H1 (cell line): Measurements from ENCODE around the gene TSC1. TPM values are rescaled to one million over a fixed set of nuclear protein-coding genes. Genes with fewer than 3 reads are reported as not detected.

ENCODE experiments used
- CTCF ChIA-PET: fragments of 300-600 bp; sonication (Branson Sonifier 250); formaldehyde crosslinking; loops from one replicate; lab custom pipeline; 2021; ENCODE audit not compliant: partially characterized antibody; lab: Charles Lee
- POLR2A ChIA-PET: fragments of 300-600 bp; sonication (Branson Sonifier 250); formaldehyde crosslinking; loops from one replicate; lab custom pipeline; 2021; ENCODE audit warnings: inconsistent platforms; ENCODE audit not compliant: partially characterized antibody; lab: Charles Lee
- DNase-seq, 2 experiments: peaks; one replicate each; pipeline versions ENCODE4 v3.0.0 to v3.0.0-alpha.2; 2010 to 2022; ENCODE audit warnings: low spot score in 2 of 2, low read depth in 1 of 2, mixed read lengths in 1 of 2
- FAIRE-seq: peaks from 2 replicates; lab custom pipeline; 2011; peaks lifted over from hg19 to GRCh38; lab: Jason Lieb, UNC
- H2AFZ ChIP-seq: 2 replicates; pipeline ENCODE4 v1.8.1; 2012; ENCODE audit warnings: low read length, inconsistent platforms
- H2AK5ac ChIP-seq: 2 replicates; pipeline ENCODE4 v1.6.1; 2013; ENCODE audit warnings: low read depth, low read length
- H2BK120ac ChIP-seq: replicated peaks from 2 replicates; pipeline ENCODE3; 2013; ENCODE audit warnings: low read depth, low read length, inconsistent platforms
- H2BK12ac ChIP-seq: 2 replicates; pipeline ENCODE4 v1.6.1; 2013; ENCODE audit warnings: low read depth, low read length
- H2BK15ac ChIP-seq: 2 replicates; pipeline ENCODE4 v1.6.1; 2013; ENCODE audit warnings: low read length
- H2BK20ac ChIP-seq: 2 replicates; pipeline ENCODE4 v1.6.1; 2013; ENCODE audit warnings: low read length
- H2BK5ac ChIP-seq: 2 replicates; pipeline ENCODE4 v1.6.1; 2013; ENCODE audit warnings: low read depth, low read length
- H3K14ac ChIP-seq: 2 replicates; pipeline ENCODE4 v1.6.1; 2013; ENCODE audit warnings: inconsistent platforms; ENCODE audit not compliant: insufficient read length
- H3K18ac ChIP-seq: 2 replicates; pipeline ENCODE4 v1.6.1; 2013; ENCODE audit warnings: low read length; ENCODE audit errors: extremely low read depth
- H3K23ac ChIP-seq: 2 replicates; pipeline ENCODE4 v1.6.1; 2013; ENCODE audit warnings: inconsistent platforms; ENCODE audit not compliant: insufficient read length
- H3K23me2 ChIP-seq: 2 replicates; pipeline ENCODE4 v1.6.1; 2013; ENCODE audit warnings: low read depth, low read length
- H3K27ac ChIP-seq: 2 replicates; pipeline ENCODE4 v1.6.1; 2011; ENCODE audit warnings: low read depth, low read length, inconsistent platforms
- H3K27me3 ChIP-seq, 4 experiments: replicated peaks in 1 of 4; 1 replicate in 1 of 4; 2 replicates in 3 of 4; pipeline versions ENCODE4 v1.6.1 to v1.8.1; 2011 to 2013; ENCODE audit warnings: low read length in 3 of 4, mild to moderate bottlenecking in 3 of 4, inconsistent platforms in 2 of 4, mixed read lengths in 2 of 4, moderate library complexity in 1 of 4; ENCODE audit not compliant: control insufficient read depth in 3 of 4, insufficient read depth in 3 of 4; ENCODE audit errors: extremely low read depth in 1 of 4
- H3K36me3 ChIP-seq, 4 experiments: 2 replicates each; pipeline versions ENCODE4 v1.6.1 to v1.8.1; 2011 to 2013; ENCODE audit warnings: mild to moderate bottlenecking in 4 of 4, low read length in 3 of 4, moderate library complexity in 2 of 4, control low read depth in 1 of 4, inconsistent platforms in 1 of 4; ENCODE audit not compliant: insufficient read depth in 4 of 4, control insufficient read depth in 2 of 4
- H3K4ac ChIP-seq: replicated peaks from 2 replicates; pipeline ENCODE3; 2013; ENCODE audit warnings: low read length, low read depth, mixed read lengths, inconsistent platforms; ENCODE audit not compliant: insufficient read length
- H3K4me1 ChIP-seq, 4 experiments: replicated peaks in 1 of 4; 1 replicate in 1 of 4; 2 replicates in 3 of 4; pipeline versions ENCODE4 v1.6.1 to v1.8.1; 2011 to 2013; ENCODE audit warnings: low read length in 3 of 4, inconsistent platforms in 2 of 4, mixed read lengths in 1 of 4; ENCODE audit not compliant: insufficient read depth in 4 of 4, control insufficient read depth in 3 of 4
- H3K4me2 ChIP-seq, 2 experiments: 2 replicates each; pipeline versions ENCODE4 v1.6.1 to v1.8.1; 2011 to 2013; ENCODE audit warnings: low read depth in 2 of 2, low read length in 2 of 2, control low read depth in 1 of 2, inconsistent platforms in 1 of 2, mild to moderate bottlenecking in 1 of 2; ENCODE audit not compliant: insufficient read depth in 1 of 2
- H3K4me3 ChIP-seq, 4 experiments: fragments of 200-600, 300-600 bp in 1 of 4; sonication (generic), shearing (Covaris generic), sonication (Bioruptor Twin) in 1 of 4; 2 replicates each; pipeline versions ENCODE4 v1.5.1 to v1.8.1; 2011 to 2016; ENCODE audit warnings: low read length in 4 of 4, low read depth in 3 of 4, control low read depth in 2 of 4, inconsistent platforms in 2 of 4, mild to moderate bottlenecking in 2 of 4, mixed read lengths in 1 of 4, moderate library complexity in 1 of 4; ENCODE audit not compliant: insufficient read depth in 2 of 4; ENCODE audit errors: extremely low read depth in 1 of 4
- H3K56ac ChIP-seq: replicated peaks from 2 replicates; pipeline ENCODE3; 2013; ENCODE audit warnings: low read depth, mild to moderate bottlenecking, mixed read lengths, low read length, inconsistent platforms; ENCODE audit not compliant: insufficient read length
- H3K79me1 ChIP-seq: 2 replicates; pipeline ENCODE4 v1.6.1; 2013; ENCODE audit warnings: low read depth, low read length, control low read depth
- H3K79me2 ChIP-seq, 2 experiments: 2 replicates each; pipeline versions ENCODE4 v1.6.1 to v1.8.1; 2012 to 2013; ENCODE audit warnings: low read length in 2 of 2, mild to moderate bottlenecking in 2 of 2, inconsistent platforms in 1 of 2; ENCODE audit not compliant: insufficient read depth in 2 of 2, control insufficient read depth in 1 of 2
- H3K9ac ChIP-seq, 4 experiments: replicated peaks in 1 of 4; 1 replicate in 1 of 4; 2 replicates in 3 of 4; pipeline versions ENCODE4 v1.6.1 to v1.8.1; 2011 to 2013; ENCODE audit warnings: low read depth in 3 of 4, low read length in 3 of 4, control low read depth in 2 of 4, mild to moderate bottlenecking in 2 of 4, moderate library complexity in 2 of 4, inconsistent platforms in 1 of 4; ENCODE audit errors: extremely low read depth in 1 of 4
- H3K9me3 ChIP-seq, 2 experiments: 2 replicates each; pipeline versions ENCODE4 v1.6.1 to v1.8.1; 2012 to 2013; ENCODE audit warnings: mild to moderate bottlenecking in 2 of 2, moderate library complexity in 2 of 2, control low read depth in 1 of 2, inconsistent platforms in 1 of 2, low read depth in 1 of 2, low read length in 1 of 2, mixed read lengths in 1 of 2; ENCODE audit not compliant: insufficient read depth in 2 of 2
- H4K20me1 ChIP-seq, 2 experiments: replicated peaks in 1 of 2; 2 replicates each; pipeline versions ENCODE3 to v1.8.1; 2011 to 2013; ENCODE audit warnings: inconsistent platforms in 2 of 2, low read length in 2 of 2, mild to moderate bottlenecking in 1 of 2; ENCODE audit not compliant: insufficient read depth in 2 of 2, control insufficient read depth in 1 of 2
- H4K5ac ChIP-seq: 2 replicates; pipeline ENCODE4 v1.6.1; 2013; ENCODE audit warnings: low read length, low read depth, mixed read lengths, inconsistent platforms; ENCODE audit not compliant: insufficient read length
- H4K8ac ChIP-seq: 2 replicates; pipeline ENCODE4 v1.8.0; 2013; ENCODE audit warnings: mild to moderate bottlenecking, moderate library complexity, low read length, inconsistent platforms; ENCODE audit not compliant: insufficient read depth; ENCODE audit errors: extremely low read depth
- H4K91ac ChIP-seq: replicated peaks from 2 replicates; pipeline ENCODE3; 2013; ENCODE audit warnings: low read length, mixed read lengths, inconsistent platforms; ENCODE audit not compliant: insufficient read length
- JUND ChIP-seq: IDR thresholded peaks from 2 replicates; pipeline ENCODE4 v1.6.1; 2011; ENCODE audit warnings: mild to moderate bottlenecking, improper control_type of control experiment, low read length
- KDM1A ChIP-seq: fragments of 200-600, 300-600 bp; sonication (generic); IDR thresholded peaks from 2 replicates; pipeline ENCODE4 v1.7.1; 2016; ENCODE audit warnings: mild to moderate bottlenecking, low read length, borderline replicate concordance
- RBBP5 ChIP-seq: IDR thresholded peaks from 2 replicates; pipeline ENCODE4 v1.7.1; 2012; ENCODE audit warnings: low read depth, mild to moderate bottlenecking, inconsistent platforms, low read length, moderate library complexity, borderline replicate concordance
- WGBS, 2 experiments: shearing (Covaris generic) in 1 of 2; methylation state at CpG; one replicate each; pipeline versions ENCODE4 v1.1.6 to v1.1.7; 2013 to 2015; ENCODE audit warnings: low lambda C conversion rate in 2 of 2, mixed read lengths in 2 of 2, inconsistent platforms in 1 of 2, low coverage in 1 of 2, missing lambda C conversion rate in 1 of 2; ENCODE audit not compliant: insufficient replicate concordance in 2 of 2, insufficient coverage in 1 of 2, insufficient read length in 1 of 2; ENCODE audit errors: extremely low coverage in 1 of 2, missing lambda C conversion rate in 1 of 2; 5-methylcytosine and 5-hydroxymethylcytosine counted together
- polyA plus RNA-seq, 7 experiments: library from polyadenylated mRNA; depleted of rRNA in 3 of 7; stranded (reverse) in 5 of 7; unstranded in 2 of 7; fragments of >200 nt in 5 of 7; fragments of 200-250 nt in 2 of 7; gene quantifications; 1 replicate in 5 of 7; 2 replicates in 1 of 7; 4 replicates in 1 of 7; pipeline versions ENCODE4 v1.2.1 to v1.2.3, GENCODE V29; 2011 to 2013; ENCODE audit warnings: missing spikeins in 2 of 7, mixed read lengths in 2 of 7
- total RNA-seq: library from RNA; stranded (reverse); fragmentation: NEBNext Ultra II Directional; extraction: Animal tissue kit (Norgen Biotek cat#: 25700); gene quantifications from 2 replicates; pipeline ENCODE4 v1.2.1, GENCODE V29; 2021

Gene TSC1
- total and polyA plus RNA-seq, 2 of the 8 experiments (the other 6 are each of a cell fraction or from before 2014, with no cell fraction given), result 37.2 to 46.0 TPM

DNA sequence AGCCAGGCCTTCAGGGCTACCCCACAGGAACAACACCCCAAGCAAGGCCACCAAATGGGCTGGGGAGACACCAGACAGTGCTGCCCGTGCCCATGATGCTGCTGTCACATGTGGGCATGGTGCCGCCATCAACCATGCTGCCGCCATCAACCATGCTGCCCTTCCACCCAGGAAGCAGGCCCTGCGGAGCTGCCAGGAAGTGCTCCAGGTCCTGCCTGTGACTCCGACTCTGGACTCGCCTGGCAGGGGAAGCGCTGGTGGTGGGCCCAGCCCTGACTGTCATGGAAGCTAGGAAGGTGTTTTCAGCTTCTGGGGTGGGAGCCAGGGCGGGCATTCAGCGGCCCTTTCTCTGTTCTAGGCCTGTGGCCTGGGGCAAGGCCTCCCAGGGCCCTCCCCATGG, 75.2 kb downstream of the TSC1 start:
- H2BK120ac ChIP-seq, result no peak overlapping the region
- POLR2A ChIA-PET, result no interaction called here

More for the DNA sequence above, 75.2 kb downstream of the TSC1 start:
- Histone ChIP-seq H3K9me3 (no peaks in the 10 kb centered on the region), H3K18ac (no peak overlapping the region), H3K23me2 (no peaks in the 10 kb centered on the region), H3K9ac (no peak overlapping the region), H2BK15ac (no peak overlapping the region), H2AK5ac (0 out of 2 replicates have a peak overlapping the region, but pooled peaks have one; percentile 6), H2BK5ac (no peak overlapping the region), H3K4me1 (peaks cover 0 to 2% (median under 1%) of the 10 kb centered on the region in 4 experiments; a peak in 1 of 7 replicates), H3K79me2 (no peaks in the 10 kb centered on the region), H3K23ac (no peak overlapping the region), H3K4ac (no peak overlapping the region), H3K14ac (no peak overlapping the region), H3K4me2 (no peak overlapping the region), H3K36me3 (no peaks in the 10 kb centered on the region), H2BK20ac (no peak overlapping the region), H4K8ac (no peak overlapping the region; the same call in 1 of the 2 replicates), H3K79me1 (no peaks in the 10 kb centered on the region), H2AFZ (no peak overlapping the region), H3K56ac (no peak overlapping the region), H3K27me3 (peaks cover 0 to under 1% (median 0%) of the 10 kb centered on the region in 4 experiments; a peak in 2 of 7 replicates), H3K27ac (no peak overlapping the region), H3K4me3 (no peak overlapping the region), H4K91ac (no peak overlapping the region), H2BK12ac (no peak overlapping the region), H4K20me1 (peaks cover 0 to 2% of the 10 kb centered on the region in 2 experiments), H4K5ac (no peak overlapping the region)
- DNase-seq, result no peak
- TF ChIP-seq RBBP5 (no peak), KDM1A (no peak), JUND (no peak)
- CTCF ChIA-PET, result interaction anchor here (0.9 to 4.5 kb wide), 2 partner anchors 12 to 32 kb away, joined by 3 to 28 read pairs; no protein-coding TSS in a partner anchor
- no peak for FAIRE-seq
- WGBS, 2 experiments, result 90% methylated on average over 9 of the region's 9 CpGs; no CpG with 5 or more reads in 1 of the 2 experiments
